ENCODE measurements around the gene KLHL10. TPM values are rescaled to one million over a fixed set of nuclear protein-coding genes. Genes with fewer than 3 reads are reported as not detected.

Gene KLHL10
- total and polyA plus RNA-seq, 2 of the 4 experiments (the other 2 are of a cell fraction): 0.18 TPM; not detected in 1

GRCh38 chr17:41865596-41865893, 27.9 kb downstream of the KLHL10 start:
- no peak for ATAC-seq (ENCODE audit: low read depth)
- Histone ChIP-seq H3K18ac (ENCODE audit: low read depth, low read length) (no peak overlapping the region), H2AK5ac (ENCODE audit: low read depth, low read length) (peak overlapping the region; percentile 52), H2AK9ac (replicated peaks; ENCODE audit: low read depth, low read length, poor library complexity) (peak overlapping the region; percentile 52), H3K9me1 (ENCODE audit: insufficient read depth, low read length) (peaks cover 8% of the 10 kb centered on the region; the same call in 1 of the 2 replicates), H4K8ac (ENCODE audit: low read depth in 2 of 2, low read length in 2 of 2) (peak overlapping the region; percentile 11 to 88; a peak in 2 of 4 replicates), H2BK5ac (ENCODE audit: low read depth, low read length, poor library complexity, severe bottlenecking) (peak overlapping the region; percentile 86), H3K9me3 (ENCODE audit: control insufficient read depth, insufficient read depth, low read length) (no peaks in the 10 kb centered on the region), H3K9ac (ENCODE audit: low read depth, low read length) (peak overlapping the region; percentile 86), H2AFZ (replicated peaks; ENCODE audit: low read length, poor library complexity) (peak overlapping the region; percentile 91), H3K27ac (ENCODE audit: insufficient read depth, low read length) (peak overlapping the region; percentile 72), H4K20me1 (ENCODE audit: insufficient read depth, low read length) (peaks cover 36% of the 10 kb centered on the region), H2BK15ac (ENCODE audit: low read depth, low read length) (no peak overlapping the region), H3K56ac (ENCODE audit: extremely low read depth, insufficient read depth, low read length) (no peak overlapping the region), H3K27me3 (ENCODE audit: control insufficient read depth, insufficient read depth, low read length) (no peaks in the 10 kb centered on the region), H2BK120ac (ENCODE audit: low read depth, low read length) (no peak overlapping the region), H3K36me3 (ENCODE audit: control insufficient read depth, insufficient read depth, low read length) (peaks cover 23% of the 10 kb centered on the region), H3K4ac (ENCODE audit: low read depth, low read length) (peak overlapping the region; percentile 65), H3K4me1 (ENCODE audit: control insufficient read depth, insufficient read depth, low read length) (peaks cover 11% of the 10 kb centered on the region), H3K4me2 (ENCODE audit: low read depth, low read length) (peak overlapping the region; percentile 95), H2BK20ac (ENCODE audit: low read depth, low read length) (no peak overlapping the region), H3K23ac (ENCODE audit: low read depth, low read length) (peak overlapping the region; percentile 62; the same call in 1 of the 2 replicates), H3K79me1 (ENCODE audit: low read depth in 1 of 2, low read length in 2 of 2) (peaks cover 22 to 46% of the 10 kb centered on the region in 2 experiments), H3K14ac (replicated peaks; ENCODE audit: low read depth, low read length) (peak overlapping the region; percentile 89), H4K91ac (ENCODE audit: insufficient read depth, low read depth, low read length) (peak overlapping the region; percentile 55; the same call in 1 of the 2 replicates), H4K5ac (ENCODE audit: low read depth, low read length) (peak overlapping the region; percentile 57), H3K4me3 (ENCODE audit: insufficient read depth, low read depth, low read length) (peak overlapping the region; percentile 34; the same call in 1 of the 2 replicates)
- CTCF ChIA-PET: interaction anchor here (0.6 kb wide), 1 partner anchor 36 kb away, joined by 5 read pairs; no protein-coding TSS in a partner anchor
- intact Hi-C loops (cut with micrococcal nuclease) (loop anchor here (2.0 to 5.0 kb wide), 2 partner anchors 53 to 128 kb away; partner anchors contain the start of gene FKBP10), dilution Hi-C loops (cut with HindIII; ENCODE audit: low sequenced_read_pairs, unreplicated experiment) (no loop called here), in situ Hi-C loops (cut with MboI; ENCODE audit: low sequenced_read_pairs) (no loop called here)
- TF ChIP-seq RCOR1 (IDR thresholded peaks at IDR 0.05; ENCODE audit: insufficient replicate concordance, low read length) (no peak), CTCF (conservative IDR thresholded peaks at IDR 0.05; ENCODE audit: low read depth, low read length) (no peak), MAZ (IDR thresholded peaks at IDR 0.05; ENCODE audit: borderline replicate concordance, low read depth, low read length) (no peak), MAFK (IDR thresholded peaks at IDR 0.05; ENCODE audit: low read depth, low read length) (no peak), USF2 (IDR thresholded peaks at IDR 0.05; ENCODE audit: low read depth, low read length) (no peak), CEBPB (IDR thresholded peaks at IDR 0.05; ENCODE audit: low read depth, low read length) (no peak), SMC3 (IDR thresholded peaks at IDR 0.05; ENCODE audit: low read depth, low read length) (no peak), CHD1 (IDR thresholded peaks at IDR 0.05; ENCODE audit: low read depth, low read length) (no peak), BHLHE40 (IDR thresholded peaks at IDR 0.05; ENCODE audit: low read depth, low read length) (no peak), NFE2L2 (IDR thresholded peaks at IDR 0.05; ENCODE audit: low read depth, low read length) (no peak), RAD21 (IDR thresholded peaks at IDR 0.05; ENCODE audit: low read length) (no peak), RFX5 (IDR thresholded peaks at IDR 0.05; ENCODE audit: low read depth, low read length) (no peak), FOS (IDR thresholded peaks at IDR 0.05; ENCODE audit: low read depth, low read length) (no peak), POLR2A (IDR thresholded peaks at IDR 0.05; ENCODE audit: low read depth, low read length) (no peak), ELK1 (IDR thresholded peaks at IDR 0.05; ENCODE audit: borderline replicate concordance, low read depth, low read length) (no peak), MXI1 (IDR thresholded peaks at IDR 0.05; ENCODE audit: borderline replicate concordance, low read depth, low read length) (no peak)
- no peak for DNase-seq
- POLR2A ChIA-PET (ENCODE audit: unreplicated experiment): interaction anchor here (0.6 kb wide), 2 partner anchors 704 to 1591 kb away, joined by 3 to 4 read pairs; no protein-coding TSS in a partner anchor
- BruUV-seq (replicated peaks): no TSS peak
- 0% methylated on average over 2 of the region's 10 CpGs; no CpG with 5 or more reads in 1 of the 2 experiments for WGBS, 2 experiments (ENCODE audit: extremely low coverage in 2 of 2, insufficient read length in 1 of 2)

Data from IMR-90 (cell line).